C1 segment of cervical spinal cord (tissue), 14 donors: ENCODE data around the gene KMT2C.
"Not testable (repeated sequence)": the region's sequence is repeated elsewhere in the genome, so short reads cannot be mapped to it uniquely, and the experiment has no call there.

Source experiments
- DNase-seq, 14 donors: peaks; one replicate each; lab custom pipeline; 2025; lab: John Stamatoyannopoulos, UW

Gene KMT2C

GRCh38 chr7:152313217-152313616, 122.6 kb downstream of the KMT2C start:
- DNase-seq, result no peak

- DNase-seq, result no peak
Measured at GRCh38 chr7:152312316-152312715, 123.5 kb downstream of the KMT2C start.

GRCh38 chr7:152307902-152308301, 127.9 kb downstream of the KMT2C start:
- no peak for DNase-seq

GRCh38 chr7:152299542-152300143, 136.2 kb downstream of the KMT2C start:
- DNase-seq, result not testable (repeated sequence)

- DNase-seq, result no peak
Measured at GRCh38 chr7:152292897-152293296, 142.9 kb downstream of the KMT2C start.

- DNase-seq, result not testable (repeated sequence)
Measured at GRCh38 chr7:152286972-152287371, 148.8 kb downstream of the KMT2C start.

GRCh38 chr7:152286219-152286618, 149.6 kb downstream of the KMT2C start:
- not testable (repeated sequence) for DNase-seq

GRCh38 chr7:152284998-152285397, 150.8 kb downstream of the KMT2C start:
- DNase-seq, result not testable (repeated sequence)

- DNase-seq, result not testable (repeated sequence)
Measured at GRCh38 chr7:152277687-152278086, 158.1 kb downstream of the KMT2C start.

- not testable (repeated sequence) for DNase-seq
Measured at GRCh38 chr7:152270427-152270826, 165.4 kb downstream of the KMT2C start.

GRCh38 chr7:152266859-152267258, 168.9 kb downstream of the KMT2C start:
- not testable (repeated sequence) for DNase-seq

GRCh38 chr7:152264915-152265314, 170.9 kb downstream of the KMT2C start:
- not testable (repeated sequence) for DNase-seq

GRCh38 chr7:152262146-152262545, 173.7 kb downstream of the KMT2C start:
- not testable (repeated sequence) for DNase-seq

- DNase-seq, result not testable (repeated sequence)
Measured at GRCh38 chr7:152259645-152260044, 176.2 kb downstream of the KMT2C start.

- DNase-seq, result not testable (repeated sequence)
Measured at GRCh38 chr7:152247851-152248250, 188.0 kb downstream of the KMT2C start.

- DNase-seq, result not testable (repeated sequence)
Measured at GRCh38 chr7:152245417-152245816, 190.4 kb downstream of the KMT2C start.

- DNase-seq, result not testable (repeated sequence)
Measured at GRCh38 chr7:152243464-152243863, 192.3 kb downstream of the KMT2C start.

- DNase-seq, result not testable (repeated sequence)
Measured at GRCh38 chr7:152241301-152241700, 194.5 kb downstream of the KMT2C start.

- not testable (repeated sequence) for DNase-seq
Measured at GRCh38 chr7:152236306-152236705, 199.5 kb downstream of the KMT2C start.

GRCh38 chr7:152234421-152234820, 201.4 kb downstream of the KMT2C start:
- DNase-seq, result not testable (repeated sequence)

GRCh38 chr7:152231089-152231488, 204.7 kb downstream of the KMT2C start:
- DNase-seq, result no peak

- DNase-seq, result peak in 1 of 14 donors; percentile 70
Measured at GRCh38 chr7:152219556-152219955, 216.2 kb downstream of the KMT2C start.

GRCh38 chr7:152208766-152209165, 227.0 kb downstream of the KMT2C start:
- DNase-seq, result not testable (repeated sequence)

GRCh38 chr7:152204417-152204816, 231.4 kb downstream of the KMT2C start:
- DNase-seq, result not testable (repeated sequence)
